Stimulated activated memory B cell treated with anti-CD40 and anti-IgM and Interleukin-4, amounts not matched to agents 10 μg/mL and 1 μg/mL and 100 μg/mL, for 72 hours (primary cell): ENCODE measurements around the gene FAM163B.

Experiments used
- ATAC-seq: fragments of 150-1000 bp; cut with Tn5 transposase; 2 replicates; pipeline ENCODE4 v1.10.0; 2021
- H3K27ac Mint-ChIP-seq: one replicate; pipeline ENCODE4 v1.8.0; 2022; ENCODE audit warnings: mild to moderate bottlenecking, mixed read lengths
- H3K27me3 Mint-ChIP-seq: one replicate; pipeline ENCODE4 v1.8.0; 2022; ENCODE audit warnings: mixed read lengths
- H3K36me3 Mint-ChIP-seq: one replicate; pipeline ENCODE4 v1.8.0; 2022; ENCODE audit warnings: mixed read lengths
- H3K4me1 Mint-ChIP-seq: one replicate; pipeline ENCODE4 v1.8.0; 2022; ENCODE audit warnings: mixed read lengths
- H3K4me3 Mint-ChIP-seq: one replicate; pipeline ENCODE4 v1.8.0; 2022; ENCODE audit warnings: mild to moderate bottlenecking, moderate library complexity, mixed read lengths
- H3K9me3 Mint-ChIP-seq: one replicate; pipeline ENCODE4 v1.8.0; 2022; ENCODE audit warnings: mixed read lengths

The FAM163B gene

GRCh38 chr9:133642708-133643361 lies 33.6 kb upstream of the FAM163B start:
- no peaks in the 10 kb centered on the region for H3K36me3 Mint-ChIP-seq
- H3K4me1 Mint-ChIP-seq = no peaks in the 10 kb centered on the region
- no peaks in the 10 kb centered on the region for H3K9me3 Mint-ChIP-seq
- H3K27ac Mint-ChIP-seq = no peak overlapping the region
- peaks cover 62% of the 10 kb centered on the region for H3K27me3 Mint-ChIP-seq
- H3K4me3 Mint-ChIP-seq = no peak overlapping the region
- no peak for ATAC-seq

- Mint-ChIP-seq H3K36me3 (no peaks in the 10 kb centered on the region), H3K4me3 (no peak overlapping the region), H3K9me3 (no peaks in the 10 kb centered on the region), H3K27me3 (peaks cover 57% of the 10 kb centered on the region), H3K4me1 (no peaks in the 10 kb centered on the region), H3K27ac (no peak overlapping the region)
- no peak for ATAC-seq
Measured at GRCh38 chr9:133641861-133642595, 32.8 kb upstream of the FAM163B start.

- no peaks in the 10 kb centered on the region for H3K4me1 Mint-ChIP-seq
- H3K27ac Mint-ChIP-seq = no peak overlapping the region
- no peak for ATAC-seq
- H3K9me3 Mint-ChIP-seq = no peaks in the 10 kb centered on the region
- H3K4me3 Mint-ChIP-seq = no peak overlapping the region
- peaks cover 64% of the 10 kb centered on the region for H3K27me3 Mint-ChIP-seq
- H3K36me3 Mint-ChIP-seq = no peaks in the 10 kb centered on the region
Measured at GRCh38 chr9:133641396-133641655, 32.1 kb upstream of the FAM163B start.

GRCh38 chr9:133640580-133641395 lies 31.6 kb upstream of the FAM163B start:
- Mint-ChIP-seq H3K9me3 (no peaks in the 10 kb centered on the region), H3K4me3 (no peak overlapping the region), H3K27me3 (peaks cover 68% of the 10 kb centered on the region), H3K4me1 (no peaks in the 10 kb centered on the region), H3K27ac (no peak overlapping the region), H3K36me3 (no peaks in the 10 kb centered on the region)
- no peak for ATAC-seq

- Mint-ChIP-seq H3K27ac (no peak overlapping the region), H3K27me3 (peaks cover 73% of the 10 kb centered on the region), H3K4me3 (no peak overlapping the region), H3K4me1 (no peaks in the 10 kb centered on the region), H3K9me3 (no peaks in the 10 kb centered on the region), H3K36me3 (no peaks in the 10 kb centered on the region)
- ATAC-seq = no peak
Measured at GRCh38 chr9:133640160-133640559, 31.0 kb upstream of the FAM163B start.

- H3K9me3 Mint-ChIP-seq = no peaks in the 10 kb centered on the region
- H3K27ac Mint-ChIP-seq = no peak overlapping the region
- ATAC-seq = no peak
- H3K4me3 Mint-ChIP-seq = no peak overlapping the region
- no peaks in the 10 kb centered on the region for H3K36me3 Mint-ChIP-seq
- peaks cover 73% of the 10 kb centered on the region for H3K27me3 Mint-ChIP-seq
- no peaks in the 10 kb centered on the region for H3K4me1 Mint-ChIP-seq
Measured at GRCh38 chr9:133639613-133640012, 30.4 kb upstream of the FAM163B start.

- H3K9me3 Mint-ChIP-seq = no peaks in the 10 kb centered on the region
- no peaks in the 10 kb centered on the region for H3K36me3 Mint-ChIP-seq
- no peak overlapping the region for H3K4me3 Mint-ChIP-seq
- no peak overlapping the region for H3K27ac Mint-ChIP-seq
- H3K4me1 Mint-ChIP-seq = no peaks in the 10 kb centered on the region
- peaks cover 72% of the 10 kb centered on the region for H3K27me3 Mint-ChIP-seq
- ATAC-seq = no peak
Measured at GRCh38 chr9:133638711-133639110, 29.5 kb upstream of the FAM163B start.

- Mint-ChIP-seq H3K4me1 (no peaks in the 10 kb centered on the region), H3K36me3 (no peaks in the 10 kb centered on the region), H3K9me3 (no peaks in the 10 kb centered on the region)
Measured at GRCh38 chr9:133638076-133638475, 28.9 kb upstream of the FAM163B start.

GRCh38 chr9:133637451-133638055 lies 28.4 kb upstream of the FAM163B start:
- no peaks in the 10 kb centered on the region for H3K4me1 Mint-ChIP-seq
- no peaks in the 10 kb centered on the region for H3K9me3 Mint-ChIP-seq
- no peak for ATAC-seq
- no peaks in the 10 kb centered on the region for H3K36me3 Mint-ChIP-seq
- H3K27ac Mint-ChIP-seq = no peak overlapping the region
- H3K27me3 Mint-ChIP-seq = peaks cover 83% of the 10 kb centered on the region
- no peak overlapping the region for H3K4me3 Mint-ChIP-seq

More at GRCh38 chr9:133638076-133638475, 28.9 kb upstream of the FAM163B start:
- Mint-ChIP-seq H3K27me3 (peaks cover 78% of the 10 kb centered on the region), H3K27ac (no peak overlapping the region), H3K4me3 (no peak overlapping the region)
- ATAC-seq = no peak

GRCh38 chr9:133636902-133637301 lies 27.7 kb upstream of the FAM163B start:
- no peak for ATAC-seq
- H3K4me3 Mint-ChIP-seq = no peak overlapping the region
- H3K27me3 Mint-ChIP-seq = peaks cover 80% of the 10 kb centered on the region
- no peak overlapping the region for H3K27ac Mint-ChIP-seq
- no peaks in the 10 kb centered on the region for H3K36me3 Mint-ChIP-seq
- no peaks in the 10 kb centered on the region for H3K4me1 Mint-ChIP-seq
- no peaks in the 10 kb centered on the region for H3K9me3 Mint-ChIP-seq

- Mint-ChIP-seq H3K27ac (no peak within 1 kb of the TSS), H3K4me3 (no peak within 1 kb of the TSS), H3K9me3 (no peaks in the 10 kb centered on the region)
Measured at GRCh38 chr9:133635533-133636531, 26.6 kb upstream of the FAM163B start, which contains the start of gene DBH. TSS of gene DBH (plus strand) at chr9:133636363. CDS start at chr9:133636372, 9 bp downstream.

GRCh38 chr9:133635098-133635497 lies 25.9 kb upstream of the FAM163B start:
- no peak overlapping the region for H3K27ac Mint-ChIP-seq
- peaks cover 78% of the 10 kb centered on the region for H3K27me3 Mint-ChIP-seq
- ATAC-seq = no peak
- H3K36me3 Mint-ChIP-seq = no peaks in the 10 kb centered on the region
- H3K4me1 Mint-ChIP-seq = no peaks in the 10 kb centered on the region
- no peak overlapping the region for H3K4me3 Mint-ChIP-seq
- H3K9me3 Mint-ChIP-seq = no peaks in the 10 kb centered on the region

More at GRCh38 chr9:133635533-133636531, 26.6 kb upstream of the FAM163B start, which contains the start of gene DBH:
- no peaks in the 10 kb centered on the region for H3K36me3 Mint-ChIP-seq
- H3K27me3 Mint-ChIP-seq = peaks cover 79% of the 10 kb centered on the region
- no peak for ATAC-seq
- no peaks in the 10 kb centered on the region for H3K4me1 Mint-ChIP-seq

- Mint-ChIP-seq H3K9me3 (no peaks in the 10 kb centered on the region), H3K36me3 (no peaks in the 10 kb centered on the region), H3K27ac (no peak overlapping the region), H3K27me3 (peaks cover 69% of the 10 kb centered on the region), H3K4me3 (no peak overlapping the region), H3K4me1 (no peaks in the 10 kb centered on the region)
- ATAC-seq = no peak
Measured at GRCh38 chr9:133634081-133634691, 25.0 kb upstream of the FAM163B start.

GRCh38 chr9:133633681-133634080 lies 24.5 kb upstream of the FAM163B start:
- Mint-ChIP-seq H3K4me1 (no peaks in the 10 kb centered on the region), H3K36me3 (no peaks in the 10 kb centered on the region), H3K27me3 (peaks cover 67% of the 10 kb centered on the region), H3K9me3 (no peaks in the 10 kb centered on the region), H3K27ac (no peak overlapping the region), H3K4me3 (no peak overlapping the region)
- ATAC-seq = no peak
